Osteocyte (in vitro differentiated cells): ENCODE results near the gene ATP6V1B1. TPM values are rescaled to one million over a fixed set of nuclear protein-coding genes. Genes with fewer than 3 reads are reported as not detected.
A peak's percentile ranks its signal among the peaks of the same experiment; 100 is the strongest.

Source experiments
- DNase-seq: peaks from one replicate; pipeline ENCODE4 v3.0.0; 2021; ENCODE audit warnings: mixed read lengths; ENCODE audit not compliant: unreplicated experiment; ENCODE audit errors: extremely low spot score
- H3K27ac Mint-ChIP-seq: one replicate; pipeline ENCODE4 v1.8.0; 2021; ENCODE audit warnings: mild to moderate bottlenecking, mixed read lengths; ENCODE audit not compliant: unreplicated experiment
- H3K27me3 Mint-ChIP-seq: one replicate; pipeline ENCODE4 v1.8.0; 2021; ENCODE audit warnings: mixed read lengths; ENCODE audit not compliant: unreplicated experiment
- H3K36me3 Mint-ChIP-seq: one replicate; pipeline ENCODE4 v1.8.0; 2021; ENCODE audit warnings: mixed read lengths; ENCODE audit not compliant: unreplicated experiment
- H3K4me1 Mint-ChIP-seq: one replicate; pipeline ENCODE4 v1.8.0; 2021; ENCODE audit warnings: mixed read lengths; ENCODE audit not compliant: unreplicated experiment
- H3K4me3 Mint-ChIP-seq: one replicate; pipeline ENCODE4 v1.8.0; 2021; ENCODE audit warnings: mild to moderate bottlenecking, moderate library complexity, mixed read lengths; ENCODE audit not compliant: unreplicated experiment
- H3K9me3 Mint-ChIP-seq: one replicate; pipeline ENCODE4 v1.8.0; 2021; ENCODE audit warnings: mixed read lengths; ENCODE audit not compliant: unreplicated experiment
- CTCF ChIP-seq: fragments of 200-600 bp; sonication (generic); IDR thresholded peaks from 2 replicates; pipeline ENCODE4 v1.5.0; 2021; ENCODE audit warnings: antibody characterized with exemption, mild to moderate bottlenecking, moderate library complexity
- total RNA-seq: library from RNA; stranded (reverse); gene quantifications from 2 replicates; pipeline ENCODE4 v1.2.1, GENCODE V29; 2021

The ATP6V1B1 gene
- total RNA-seq, 1 donor from 2014 or later, result 6.3 TPM

GRCh38 chr2:70957798-70958197 is 22.1 kb downstream of the ATP6V1B1 start:
- H3K4me3 Mint-ChIP-seq, result no peak overlapping the region
- peaks cover 4% of the 10 kb centered on the region for H3K27me3 Mint-ChIP-seq
- TF ChIP-seq CTCF, result no peak
- no peaks in the 10 kb centered on the region for H3K9me3 Mint-ChIP-seq
- peaks cover 2% of the 10 kb centered on the region for H3K36me3 Mint-ChIP-seq
- H3K4me1 Mint-ChIP-seq, result peaks cover 3% of the 10 kb centered on the region
- no peak overlapping the region for H3K27ac Mint-ChIP-seq
- peak; percentile 69 for DNase-seq

GRCh38 chr2:70958759-70959158 is 23.1 kb downstream of the ATP6V1B1 start:
- no peaks in the 10 kb centered on the region for H3K27me3 Mint-ChIP-seq

GRCh38 chr2:70959271-70959761 is 23.6 kb downstream of the ATP6V1B1 start:
- peaks cover 2% of the 10 kb centered on the region for H3K36me3 Mint-ChIP-seq
- no peak for TF ChIP-seq CTCF
- no peaks in the 10 kb centered on the region for H3K9me3 Mint-ChIP-seq
- H3K27ac Mint-ChIP-seq, result no peak overlapping the region
- no peaks in the 10 kb centered on the region for H3K27me3 Mint-ChIP-seq
- H3K4me3 Mint-ChIP-seq, result no peak overlapping the region
- H3K4me1 Mint-ChIP-seq, result peaks cover 3% of the 10 kb centered on the region
- DNase-seq, result no peak

More at GRCh38 chr2:70958759-70959158, 23.1 kb downstream of the ATP6V1B1 start:
- peaks cover 2% of the 10 kb centered on the region for H3K36me3 Mint-ChIP-seq
- no peak overlapping the region for H3K27ac Mint-ChIP-seq
- DNase-seq, result peak; percentile 73
- no peak for TF ChIP-seq CTCF
- H3K4me3 Mint-ChIP-seq, result no peak overlapping the region
- H3K9me3 Mint-ChIP-seq, result no peaks in the 10 kb centered on the region
- H3K4me1 Mint-ChIP-seq, result peaks cover 3% of the 10 kb centered on the region

- DNase-seq, result peak; percentile 73
Observed at GRCh38 chr2:70959851-70960832, 24.4 kb downstream of the ATP6V1B1 start.

More at GRCh38 chr2:70959851-70960832, 24.4 kb downstream of the ATP6V1B1 start:
- no peak overlapping the region for H3K4me3 Mint-ChIP-seq
- no peak overlapping the region for H3K27ac Mint-ChIP-seq
- peaks cover 8% of the 10 kb centered on the region for H3K4me1 Mint-ChIP-seq
- no peak for TF ChIP-seq CTCF
- peaks cover 2% of the 10 kb centered on the region for H3K36me3 Mint-ChIP-seq
- no peaks in the 10 kb centered on the region for H3K9me3 Mint-ChIP-seq
- H3K27me3 Mint-ChIP-seq, result no peaks in the 10 kb centered on the region
